ENCODE results near the gene AFM. TPM values are rescaled to one million over a fixed set of nuclear protein-coding genes. Genes with fewer than 3 reads are reported as not detected.

AFM gene
- total and polyA plus RNA-seq, 2 of the 13 experiments (the other 11 are each of a cell fraction or from before 2014, with no cell fraction given), result 0.13 to 1.8 TPM

- TF ChIP-seq ZBTB25 (CRISPR knock-in tag; IDR thresholded peaks at IDR 0.05), result no peak
- TF ChIP-seq NR2F1 (CRISPR knock-in tag; IDR thresholded peaks at IDR 0.05), result peak; percentile 7 to 32; a peak in 2 of 4 replicates
- TF ChIP-seq HOXA3 (CRISPR knock-in tag; IDR thresholded peaks at IDR 0.05), result no peak
- TF ChIP-seq NR2F6 (IDR thresholded peaks at IDR 0.05), result peak; percentile 69
- peak; percentile 76; the same call in 1 of the 2 replicates for TF ChIP-seq NR2F6 (CRISPR knock-in tag; IDR thresholded peaks at IDR 0.05)
- no peak for TF ChIP-seq CAMTA2 (CRISPR knock-in tag; IDR thresholded peaks at IDR 0.05; ENCODE audit: borderline replicate concordance)
- no peak for TF ChIP-seq SOX6 (IDR thresholded peaks at IDR 0.05)
- 0 out of 2 replicates have a peak, but pooled peaks have one; percentile 18 for TF ChIP-seq SOX6 (CRISPR knock-in tag; IDR thresholded peaks at IDR 0.05)
- TF ChIP-seq ZNF570 (CRISPR knock-in tag; IDR thresholded peaks at IDR 0.05; ENCODE audit: borderline replicate concordance), result no peak
- TF ChIP-seq, protein P1, sequence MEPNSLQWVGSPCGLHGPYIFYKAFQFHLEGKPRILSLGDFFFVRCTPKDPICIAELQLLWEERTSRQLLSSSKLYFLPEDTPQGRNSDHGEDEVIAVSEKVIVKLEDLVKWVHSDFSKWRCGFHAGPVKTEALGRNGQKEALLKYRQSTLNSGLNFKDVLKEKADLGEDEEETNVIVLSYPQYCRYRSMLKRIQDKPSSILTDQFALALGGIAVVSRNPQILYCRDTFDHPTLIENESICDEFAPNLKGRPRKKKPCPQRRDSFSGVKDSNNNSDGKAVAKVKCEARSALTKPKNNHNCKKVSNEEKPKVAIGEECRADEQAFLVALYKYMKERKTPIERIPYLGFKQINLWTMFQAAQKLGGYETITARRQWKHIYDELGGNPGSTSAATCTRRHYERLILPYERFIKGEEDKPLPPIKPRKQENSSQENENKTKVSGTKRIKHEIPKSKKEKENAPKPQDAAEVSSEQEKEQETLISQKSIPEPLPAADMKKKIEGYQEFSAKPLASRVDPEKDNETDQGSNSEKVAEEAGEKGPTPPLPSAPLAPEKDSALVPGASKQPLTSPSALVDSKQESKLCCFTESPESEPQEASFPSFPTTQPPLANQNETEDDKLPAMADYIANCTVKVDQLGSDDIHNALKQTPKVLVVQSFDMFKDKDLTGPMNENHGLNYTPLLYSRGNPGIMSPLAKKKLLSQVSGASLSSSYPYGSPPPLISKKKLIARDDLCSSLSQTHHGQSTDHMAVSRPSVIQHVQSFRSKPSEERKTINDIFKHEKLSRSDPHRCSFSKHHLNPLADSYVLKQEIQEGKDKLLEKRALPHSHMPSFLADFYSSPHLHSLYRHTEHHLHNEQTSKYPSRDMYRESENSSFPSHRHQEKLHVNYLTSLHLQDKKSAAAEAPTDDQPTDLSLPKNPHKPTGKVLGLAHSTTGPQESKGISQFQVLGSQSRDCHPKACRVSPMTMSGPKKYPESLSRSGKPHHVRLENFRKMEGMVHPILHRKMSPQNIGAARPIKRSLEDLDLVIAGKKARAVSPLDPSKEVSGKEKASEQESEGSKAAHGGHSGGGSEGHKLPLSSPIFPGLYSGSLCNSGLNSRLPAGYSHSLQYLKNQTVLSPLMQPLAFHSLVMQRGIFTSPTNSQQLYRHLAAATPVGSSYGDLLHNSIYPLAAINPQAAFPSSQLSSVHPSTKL (CRISPR knock-in tag; IDR thresholded peaks at IDR 0.05), result peak; percentile 62
- TF ChIP-seq REXO4 (CRISPR knock-in tag; IDR thresholded peaks at IDR 0.05; ENCODE audit: borderline replicate concordance), result no peak
- TF ChIP-seq MAZ (IDR thresholded peaks at IDR 0.05; ENCODE audit: borderline replicate concordance, low read depth, low read length), result no peak
- no peak for TF ChIP-seq MAZ (CRISPR knock-in tag; IDR thresholded peaks at IDR 0.05; ENCODE audit: low read depth)
- no peak for TF ChIP-seq HNRNPH1 (optimal IDR thresholded peaks at IDR 0.05; ENCODE audit: low read depth, low read length)
- no peak for TF ChIP-seq CBX2 (IDR thresholded peaks at IDR 0.05; ENCODE audit: low read depth, low read length)
- no peak for TF ChIP-seq CBX2 (CRISPR knock-in tag; IDR thresholded peaks at IDR 0.05; ENCODE audit: low read depth)
- peak; percentile 16; the same call in 1 of the 2 replicates for TF ChIP-seq SOX5 (CRISPR knock-in tag; IDR thresholded peaks at IDR 0.05; ENCODE audit: borderline replicate concordance)
- no peak for TF ChIP-seq NBN (conservative IDR thresholded peaks at IDR 0.05)
- TF ChIP-seq KAT7 (CRISPR knock-in tag; IDR thresholded peaks at IDR 0.05; ENCODE audit: borderline replicate concordance), result no peak
Measured at GRCh38 chr4:73533515-73534422, 52.2 kb downstream of the AFM start (continued).
